ENCODE data around the gene POFUT2.

DNA sequence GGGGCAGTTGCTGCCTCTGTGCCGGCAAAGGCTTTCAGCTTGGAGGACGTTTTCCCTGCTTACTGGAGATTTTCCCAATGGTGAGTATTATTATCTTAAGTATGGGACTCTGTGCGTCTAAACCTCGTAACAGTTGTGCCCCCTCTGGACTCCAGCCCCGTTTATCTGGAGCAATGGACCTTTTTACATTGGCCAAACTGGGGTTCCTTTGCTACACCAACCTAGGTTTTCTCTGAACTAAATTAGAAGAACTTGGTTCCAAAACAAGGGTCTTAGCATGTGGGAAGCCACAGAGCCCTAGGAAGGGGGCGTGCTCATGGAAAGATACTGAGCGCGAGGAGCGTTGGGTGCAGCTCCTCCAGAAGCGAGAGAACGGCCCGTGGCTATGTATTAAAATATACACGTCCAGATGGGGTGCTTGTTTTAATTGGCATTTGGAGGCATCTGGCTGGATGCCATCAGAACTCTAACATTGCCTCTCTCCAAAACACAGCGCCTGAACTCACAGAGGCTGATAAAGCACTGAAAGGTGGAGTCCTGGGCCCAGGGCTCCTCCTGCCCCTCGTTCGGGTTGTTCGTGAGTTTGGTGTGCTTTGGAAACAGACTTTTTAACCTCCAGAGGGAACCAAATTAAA lies 28.4 kb downstream of the POFUT2 start:
- TF ChIP-seq, protein P1, sequence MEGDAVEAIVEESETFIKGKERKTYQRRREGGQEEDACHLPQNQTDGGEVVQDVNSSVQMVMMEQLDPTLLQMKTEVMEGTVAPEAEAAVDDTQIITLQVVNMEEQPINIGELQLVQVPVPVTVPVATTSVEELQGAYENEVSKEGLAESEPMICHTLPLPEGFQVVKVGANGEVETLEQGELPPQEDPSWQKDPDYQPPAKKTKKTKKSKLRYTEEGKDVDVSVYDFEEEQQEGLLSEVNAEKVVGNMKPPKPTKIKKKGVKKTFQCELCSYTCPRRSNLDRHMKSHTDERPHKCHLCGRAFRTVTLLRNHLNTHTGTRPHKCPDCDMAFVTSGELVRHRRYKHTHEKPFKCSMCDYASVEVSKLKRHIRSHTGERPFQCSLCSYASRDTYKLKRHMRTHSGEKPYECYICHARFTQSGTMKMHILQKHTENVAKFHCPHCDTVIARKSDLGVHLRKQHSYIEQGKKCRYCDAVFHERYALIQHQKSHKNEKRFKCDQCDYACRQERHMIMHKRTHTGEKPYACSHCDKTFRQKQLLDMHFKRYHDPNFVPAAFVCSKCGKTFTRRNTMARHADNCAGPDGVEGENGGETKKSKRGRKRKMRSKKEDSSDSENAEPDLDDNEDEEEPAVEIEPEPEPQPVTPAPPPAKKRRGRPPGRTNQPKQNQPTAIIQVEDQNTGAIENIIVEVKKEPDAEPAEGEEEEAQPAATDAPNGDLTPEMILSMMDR (IDR thresholded peaks at IDR 0.05 in 4 of 5, conservative IDR thresholded peaks at IDR 0.05 in 1 of 5) = no peak
- no peak for TF ChIP-seq POLR2A (IDR thresholded peaks at IDR 0.05)

Data from gastrocnemius medialis (tissue), 4 donors.